GM03348 (cell line): ENCODE measurements around the gene SLC35C1.

ENCODE experiments used
- DNase-seq: peaks from one replicate; pipeline ENCODE4 v3.0.0; 2012; ENCODE audit warnings: low spot score

The SLC35C1 gene

GRCh38 chr11:45846974-45847910, 42.3 kb downstream of the SLC35C1 start, which contains the start of gene CRY2:
Gene CRY2 (plus strand): TSS chr11:45847475. CDS start chr11:45847491, 16 bp downstream.
- DNase-seq: peak; percentile 98

GRCh38 chr11:45847911-45848316, 43.0 kb downstream of the SLC35C1 start:
- DNase-seq: peak; percentile 61

GRCh38 chr11:45848654-45849081, 43.7 kb downstream of the SLC35C1 start:
- no peak for DNase-seq

GRCh38 chr11:45850446-45850845, 45.5 kb downstream of the SLC35C1 start:
- DNase-seq: peak; percentile 20

GRCh38 chr11:45851228-45851627, 46.3 kb downstream of the SLC35C1 start:
- DNase-seq: no peak

- DNase-seq: no peak
Observed at GRCh38 chr11:45852018-45852711, 47.2 kb downstream of the SLC35C1 start.

- DNase-seq: peak; percentile 23
Observed at GRCh38 chr11:45852712-45853101, 47.8 kb downstream of the SLC35C1 start.

GRCh38 chr11:45853332-45854219, 48.6 kb downstream of the SLC35C1 start:
- no peak for DNase-seq

- DNase-seq: no peak
Observed at GRCh38 chr11:45855308-45855707, 50.4 kb downstream of the SLC35C1 start.

- DNase-seq: peak; percentile 71
Observed at GRCh38 chr11:45856044-45856468, 51.1 kb downstream of the SLC35C1 start.

- DNase-seq: peak; percentile 81
Observed at GRCh38 chr11:45857961-45858474, 53.1 kb downstream of the SLC35C1 start.

- no peak for DNase-seq
Observed at GRCh38 chr11:45858751-45859398, 53.9 kb downstream of the SLC35C1 start.

- DNase-seq: peak; percentile 96
Observed at GRCh38 chr11:45859661-45860140, 54.8 kb downstream of the SLC35C1 start.

- no peak for DNase-seq
Observed at GRCh38 chr11:45860348-45860747, 55.4 kb downstream of the SLC35C1 start.

GRCh38 chr11:45860764-45861510, 56.0 kb downstream of the SLC35C1 start:
- no peak for DNase-seq
